Measurements from ENCODE around the gene ATXN3L.

The ATXN3L gene

GRCh38 chrX:13290891-13291614 lies 28.8 kb downstream of the ATXN3L start:
- DNase-seq (ENCODE audit: extremely low read depth, low read depth), result no peak
- TF ChIP-seq CTCF (IDR thresholded peaks at IDR 0.05; ENCODE audit: low read depth, low read length), result no peak

- no peak for DNase-seq (ENCODE audit: extremely low read depth, low read depth)
Observed at GRCh38 chrX:13288671-13289070, 31.2 kb downstream of the ATXN3L start.

GRCh38 chrX:13287816-13288215 lies 32.0 kb downstream of the ATXN3L start:
- no peak for DNase-seq (ENCODE audit: extremely low read depth, low read depth)
- TF ChIP-seq CTCF (IDR thresholded peaks at IDR 0.05; ENCODE audit: low read depth, low read length), result no peak

More at GRCh38 chrX:13288671-13289070, 31.2 kb downstream of the ATXN3L start:
- TF ChIP-seq CTCF (IDR thresholded peaks at IDR 0.05; ENCODE audit: low read depth, low read length), result no peak

- TF ChIP-seq CTCF (IDR thresholded peaks at IDR 0.05; ENCODE audit: low read depth, low read length), result no peak
- DNase-seq (ENCODE audit: extremely low read depth, low read depth), result no peak
Observed at GRCh38 chrX:13285693-13286092, 34.2 kb downstream of the ATXN3L start.

- no peak for DNase-seq (ENCODE audit: extremely low read depth, low read depth)
- no peak for TF ChIP-seq CTCF (IDR thresholded peaks at IDR 0.05; ENCODE audit: low read depth, low read length)
Observed at GRCh38 chrX:13285229-13285628, 34.6 kb downstream of the ATXN3L start.

- DNase-seq (ENCODE audit: extremely low read depth, low read depth), result no peak
- no peak for TF ChIP-seq CTCF (IDR thresholded peaks at IDR 0.05; ENCODE audit: low read depth, low read length)
Observed at GRCh38 chrX:13284570-13284969, 35.3 kb downstream of the ATXN3L start.

- TF ChIP-seq CTCF (IDR thresholded peaks at IDR 0.05; ENCODE audit: low read depth, low read length), result no peak
- peak; percentile 65 for DNase-seq (ENCODE audit: extremely low read depth, low read depth)
Observed at GRCh38 chrX:13283950-13284546, 35.8 kb downstream of the ATXN3L start.
